GM18951 (cell line): ENCODE results near the gene DPP4.
"Not testable (repeated sequence)": the region's sequence is repeated elsewhere in the genome, so short reads cannot be mapped to it uniquely, and the experiment has no call there.

ENCODE experiments used
- POLR2A ChIP-seq: IDR thresholded peaks from 4 replicates; pipeline ENCODE4 v1.6.1; 2011; ENCODE audit warnings: mild to moderate bottlenecking; ENCODE audit not compliant: insufficient read length, insufficient read depth; ENCODE audit errors: extremely low read depth
- in situ Hi-C: fragments of 300-500 bp; cut with MboI; formaldehyde crosslinking; loops from one replicate; pipeline ENCODE4 v1.12.0; 2022; ENCODE audit warnings: low sequenced_read_pairs, mixed read lengths, inconsistent platforms; ENCODE audit not compliant: unreplicated experiment

The DPP4 gene

DNA sequence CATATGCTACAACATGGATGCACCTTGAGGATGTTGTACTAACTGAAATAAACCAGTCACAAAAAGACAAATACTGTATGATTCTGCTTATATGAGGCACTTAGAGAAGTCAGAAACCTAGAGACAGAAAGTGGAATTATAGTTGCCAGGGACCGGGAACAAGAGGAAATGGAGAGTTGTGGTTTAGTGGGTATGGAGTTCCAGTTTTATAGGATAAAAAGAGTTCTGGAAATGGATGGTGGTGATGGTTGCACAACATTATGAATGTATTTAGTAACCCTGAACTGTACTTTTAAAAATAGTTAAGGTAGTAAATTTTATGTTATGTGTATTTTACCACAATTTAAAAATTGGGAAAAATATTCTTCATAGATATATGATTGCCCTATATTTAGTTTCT lies 97.7 kb downstream of the DPP4 start:
- no peak for TF ChIP-seq POLR2A
- in situ Hi-C loops = no loop called here

GRCh38 chr2:161975813-161976160 lies 98.2 kb downstream of the DPP4 start:
- in situ Hi-C loops = no loop called here
- TF ChIP-seq POLR2A = no peak

DNA sequence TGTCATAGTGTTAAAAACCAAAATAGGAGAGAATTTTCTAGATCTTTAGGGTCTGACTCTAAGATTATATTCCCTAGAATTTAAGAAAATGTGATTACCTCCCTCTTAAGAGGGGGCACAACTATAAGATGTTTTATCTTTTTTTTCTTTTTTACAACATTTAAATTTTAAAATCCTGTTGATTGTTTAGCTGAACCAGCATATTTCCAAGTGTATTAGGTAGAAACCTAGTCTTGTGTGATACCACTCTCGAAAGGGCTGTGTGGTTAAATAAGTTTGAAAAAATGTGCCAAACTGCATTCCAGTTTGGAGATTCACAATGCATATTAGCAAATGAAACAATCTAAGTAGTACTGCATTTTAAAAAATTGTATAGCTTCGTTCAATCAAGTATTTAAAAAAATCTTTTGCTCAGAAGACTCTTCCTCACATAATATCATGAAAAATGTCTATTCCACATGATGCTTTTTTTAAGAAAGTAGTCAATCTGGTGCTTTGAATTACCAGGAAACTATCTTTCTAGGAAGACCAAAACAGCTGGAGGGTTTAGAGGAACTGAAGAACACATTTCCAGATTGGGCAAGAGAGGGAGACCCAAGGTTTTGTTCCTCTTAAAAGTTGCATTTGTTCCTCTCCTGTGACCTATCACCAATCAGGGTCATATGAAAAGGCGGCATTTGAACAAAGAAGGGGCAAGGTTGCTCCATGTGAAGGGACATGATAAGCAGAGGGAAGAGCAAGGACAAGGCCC lies 98.8 kb downstream of the DPP4 start:
- no peak for TF ChIP-seq POLR2A
- in situ Hi-C loops = no loop called here

DNA sequence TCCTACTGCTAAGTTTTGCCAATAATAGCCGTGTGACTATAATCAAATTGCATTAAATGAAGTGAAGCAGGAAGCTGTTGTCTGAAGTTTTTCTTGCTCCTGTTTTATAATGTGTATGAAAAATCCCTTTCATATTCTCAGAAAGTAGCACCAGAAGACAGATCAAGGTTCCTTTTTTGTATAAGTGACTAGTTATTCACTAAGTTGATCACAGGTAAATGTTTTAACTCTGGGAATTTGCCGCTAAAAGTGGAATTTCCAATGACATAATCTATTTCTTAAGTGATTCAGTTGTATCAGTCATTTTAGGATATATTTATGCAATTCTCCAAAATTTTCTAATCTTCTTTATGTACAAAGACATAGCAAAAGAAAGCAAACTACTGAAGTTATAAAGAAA lies 99.6 kb downstream of the DPP4 start:
- in situ Hi-C loops = no loop called here
- no peak for TF ChIP-seq POLR2A

DNA sequence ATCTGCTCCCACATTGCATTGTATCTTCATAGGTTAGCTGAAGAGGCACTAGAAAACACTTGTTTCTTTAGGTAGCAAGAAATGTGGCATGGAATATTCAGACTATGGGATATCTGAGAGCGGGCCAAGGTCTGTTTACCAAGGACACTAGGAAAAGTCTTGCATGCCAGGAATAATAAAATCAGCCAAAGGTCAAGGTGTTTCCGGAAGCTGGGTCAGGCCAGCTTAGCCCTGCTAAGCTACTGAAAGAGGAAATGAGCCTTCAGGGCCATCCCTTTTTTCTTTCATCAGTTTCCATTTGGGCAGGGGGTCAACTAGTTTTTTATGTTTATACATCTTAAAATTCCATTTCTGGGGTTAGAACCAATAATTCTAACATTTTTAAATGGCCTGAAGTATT lies 101.1 kb downstream of the DPP4 start:
- in situ Hi-C loops = no loop called here

DNA sequence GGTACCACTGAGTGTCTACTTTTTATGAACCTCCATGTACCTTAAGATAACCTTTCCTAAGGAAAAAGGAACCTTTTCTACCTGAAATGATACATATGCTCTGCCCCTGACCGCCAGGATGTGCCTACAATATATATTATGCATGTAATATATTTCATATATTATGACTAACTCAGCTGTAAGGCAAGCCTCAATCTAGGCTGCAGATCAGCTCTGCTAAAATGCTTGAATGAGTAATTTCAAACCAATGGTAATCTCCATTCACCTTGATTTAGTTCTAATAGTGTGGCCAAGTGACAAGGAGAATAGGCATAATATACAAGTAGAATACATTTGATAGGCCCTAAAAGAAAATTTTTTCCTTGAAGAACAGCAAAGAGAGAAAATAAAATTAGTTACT lies 101.8 kb downstream of the DPP4 start:
- in situ Hi-C loops = no loop called here
- TF ChIP-seq POLR2A = no peak

More for the DNA sequence above, 101.1 kb downstream of the DPP4 start:
- no peak for TF ChIP-seq POLR2A

DNA sequence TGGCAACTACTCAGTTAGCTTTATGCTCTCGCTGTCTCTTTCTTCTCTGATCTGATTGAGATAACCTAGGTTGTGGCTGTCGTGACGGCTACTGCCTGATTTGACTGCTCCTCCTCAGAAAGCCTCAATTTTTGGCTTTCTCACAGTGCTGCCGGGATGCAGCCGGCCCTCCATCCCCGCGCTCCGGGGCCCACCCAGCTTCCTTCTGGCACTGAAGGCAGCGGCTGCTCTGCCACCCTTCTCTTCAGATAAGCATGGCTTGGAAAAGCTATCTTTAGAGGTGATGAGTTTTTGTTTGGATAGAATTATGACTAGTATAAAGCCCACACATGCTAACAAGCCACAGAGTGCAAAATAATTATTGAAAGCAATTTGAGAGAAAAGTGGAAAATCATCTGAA lies 102.5 kb downstream of the DPP4 start:
- in situ Hi-C loops = no loop called here
- TF ChIP-seq POLR2A = no peak

DNA sequence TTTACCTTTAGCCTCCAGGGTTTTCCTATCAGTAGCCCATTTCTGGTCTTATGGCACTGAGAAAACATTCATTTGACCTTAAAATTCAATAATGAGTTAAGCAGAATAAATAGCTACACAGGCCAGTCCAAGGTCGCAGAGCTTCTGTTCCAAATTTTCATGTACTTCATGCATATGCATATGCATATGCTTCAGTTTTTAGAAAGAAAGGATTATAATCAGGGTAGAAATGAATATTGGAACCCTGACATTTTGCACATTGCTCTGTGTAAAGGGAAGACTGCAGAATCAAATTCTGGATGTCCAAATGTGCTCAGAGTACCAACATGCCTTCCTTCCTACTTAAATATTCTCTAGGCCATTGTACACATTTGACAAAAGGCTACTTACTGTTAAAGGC lies 104.9 kb downstream of the DPP4 start:
- in situ Hi-C loops = no loop called here
- no peak for TF ChIP-seq POLR2A

DNA sequence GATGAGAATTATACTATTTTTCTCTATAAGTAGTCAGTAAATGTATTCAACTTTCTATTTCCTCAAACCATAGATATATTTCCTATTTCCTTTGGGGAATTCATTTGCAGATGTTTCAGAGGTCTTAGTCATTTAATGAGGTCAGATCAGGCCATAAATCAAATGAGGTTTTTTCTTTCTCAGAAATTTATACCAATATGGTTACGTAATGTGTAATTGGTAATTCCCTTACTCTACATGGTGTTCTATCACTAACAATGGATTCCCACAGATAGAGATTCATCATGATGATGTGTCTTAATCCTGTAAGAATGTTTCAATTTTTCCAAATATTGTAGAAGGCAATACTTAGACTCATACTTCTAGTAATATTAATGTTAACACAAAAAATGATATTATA lies 108.0 kb downstream of the DPP4 start:
- in situ Hi-C loops = no loop called here
- no peak for TF ChIP-seq POLR2A

- in situ Hi-C loops = no loop called here
- TF ChIP-seq POLR2A = no peak
Measured at GRCh38 chr2:161964160-161964559, 109.9 kb downstream of the DPP4 start.

DNA sequence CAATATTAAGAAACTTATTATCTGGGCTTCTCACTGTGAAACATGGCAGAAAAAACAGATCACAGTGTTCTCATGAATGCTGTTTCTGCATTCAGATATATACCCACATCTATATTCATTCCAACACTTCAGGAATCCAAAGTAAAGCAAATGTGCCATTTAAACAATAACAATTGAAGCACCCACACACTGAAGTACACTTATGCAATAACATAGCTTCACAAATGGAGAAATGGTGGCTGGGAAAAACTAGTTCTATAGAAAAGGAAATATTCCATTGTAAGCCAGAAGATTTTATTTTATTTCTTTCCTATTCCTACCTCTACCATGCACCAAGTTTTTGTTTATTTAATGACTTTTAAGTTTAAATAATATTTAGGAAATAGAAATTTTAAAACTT lies 111.9 kb downstream of the DPP4 start:
- TF ChIP-seq POLR2A = no peak
- in situ Hi-C loops = no loop called here

- no peak for TF ChIP-seq POLR2A
- in situ Hi-C loops = no loop called here
Measured at GRCh38 chr2:161961061-161961460, 113.0 kb downstream of the DPP4 start.

GRCh38 chr2:161956738-161957137 lies 117.3 kb downstream of the DPP4 start:
- in situ Hi-C loops = no loop called here
- TF ChIP-seq POLR2A = no peak

GRCh38 chr2:161955211-161955610 lies 118.8 kb downstream of the DPP4 start:
- TF ChIP-seq POLR2A = no peak
- in situ Hi-C loops = no loop called here

- TF ChIP-seq POLR2A = no peak
- in situ Hi-C loops = no loop called here
Measured at GRCh38 chr2:161954103-161954502, 119.9 kb downstream of the DPP4 start.

- in situ Hi-C loops = not testable (repeated sequence)
Measured at GRCh38 chr2:161953367-161953766, 120.6 kb downstream of the DPP4 start.
